Measurements from ENCODE around the gene RFTN1. TPM values are rescaled to one million over a fixed set of nuclear protein-coding genes. Genes with fewer than 3 reads are reported as not detected.

The RFTN1 gene
- total and polyA plus RNA-seq, 2 donors (not counting 1 experiment from before 2014, with no cell fraction given) = 35.1 to 35.5 TPM

DNA sequence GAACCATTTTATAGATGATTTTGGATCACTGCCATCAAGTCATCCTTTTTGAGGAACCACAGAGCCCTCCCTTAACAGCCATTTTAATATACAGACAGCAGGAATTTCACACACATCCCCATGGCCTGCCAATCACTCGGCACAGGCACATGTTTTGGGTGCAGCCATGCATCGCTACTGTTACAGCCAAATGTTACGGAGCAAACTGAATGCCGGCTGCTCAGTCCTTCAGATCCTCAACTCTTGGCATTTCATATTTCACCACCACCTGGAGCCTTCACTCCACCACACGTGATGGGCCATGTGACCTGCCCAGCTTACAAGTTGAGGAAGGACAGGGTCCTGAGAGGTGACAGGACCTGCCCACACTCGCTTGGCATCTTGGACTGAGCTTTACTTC is 157.7 kb downstream of the RFTN1 start:
- no peak for TF ChIP-seq EZH2 (IDR thresholded peaks at IDR 0.05; ENCODE audit: low read length, missing control alignments)
- TF ChIP-seq, protein P1, sequence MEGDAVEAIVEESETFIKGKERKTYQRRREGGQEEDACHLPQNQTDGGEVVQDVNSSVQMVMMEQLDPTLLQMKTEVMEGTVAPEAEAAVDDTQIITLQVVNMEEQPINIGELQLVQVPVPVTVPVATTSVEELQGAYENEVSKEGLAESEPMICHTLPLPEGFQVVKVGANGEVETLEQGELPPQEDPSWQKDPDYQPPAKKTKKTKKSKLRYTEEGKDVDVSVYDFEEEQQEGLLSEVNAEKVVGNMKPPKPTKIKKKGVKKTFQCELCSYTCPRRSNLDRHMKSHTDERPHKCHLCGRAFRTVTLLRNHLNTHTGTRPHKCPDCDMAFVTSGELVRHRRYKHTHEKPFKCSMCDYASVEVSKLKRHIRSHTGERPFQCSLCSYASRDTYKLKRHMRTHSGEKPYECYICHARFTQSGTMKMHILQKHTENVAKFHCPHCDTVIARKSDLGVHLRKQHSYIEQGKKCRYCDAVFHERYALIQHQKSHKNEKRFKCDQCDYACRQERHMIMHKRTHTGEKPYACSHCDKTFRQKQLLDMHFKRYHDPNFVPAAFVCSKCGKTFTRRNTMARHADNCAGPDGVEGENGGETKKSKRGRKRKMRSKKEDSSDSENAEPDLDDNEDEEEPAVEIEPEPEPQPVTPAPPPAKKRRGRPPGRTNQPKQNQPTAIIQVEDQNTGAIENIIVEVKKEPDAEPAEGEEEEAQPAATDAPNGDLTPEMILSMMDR (conservative IDR thresholded peaks at IDR 0.05 in 1 of 2, IDR thresholded peaks at IDR 0.05 in 1 of 2; ENCODE audit: low read depth in 1 of 2, low read length in 2 of 2) = no peak
- no peak overlapping the region for H3K9ac ChIP-seq (ENCODE audit: insufficient read depth, low read length)
- peaks cover 6% of the 10 kb centered on the region for H3K4me1 ChIP-seq (ENCODE audit: control insufficient read depth, extremely low read depth, insufficient read depth, low read length)
- H3K27ac ChIP-seq (ENCODE audit: insufficient read depth, low read length) = no peak overlapping the region
- H4K20me1 ChIP-seq (ENCODE audit: control insufficient read depth, extremely low read depth, insufficient read depth, low read length) = no peaks in the 10 kb centered on the region
- H3K36me3 ChIP-seq (ENCODE audit: control insufficient read depth, insufficient read depth, low read length) = no peaks in the 10 kb centered on the region
- no peak overlapping the region for H3K4me3 ChIP-seq (replicated peaks in 1 of 4; ENCODE audit: control extremely low read depth in 1 of 4, insufficient read depth in 1 of 4, low read depth in 3 of 4, low read length in 4 of 4)
- H2AFZ ChIP-seq (ENCODE audit: low read length) = no peak overlapping the region
- H3K79me2 ChIP-seq (ENCODE audit: control insufficient read depth, insufficient read depth, low read length) = no peaks in the 10 kb centered on the region
- no peak for DNase-seq (ENCODE audit: low read depth in 2 of 2)
- H3K27me3 ChIP-seq (ENCODE audit: control insufficient read depth, insufficient read depth, low read length) = no peaks in the 10 kb centered on the region
- no peak overlapping the region for H3K4me2 ChIP-seq (ENCODE audit: extremely low read depth, insufficient read depth, low read length)
- no peaks in the 10 kb centered on the region for H3K9me3 ChIP-seq (ENCODE audit: control insufficient read depth, insufficient read depth, low read depth, low read length)

DNA sequence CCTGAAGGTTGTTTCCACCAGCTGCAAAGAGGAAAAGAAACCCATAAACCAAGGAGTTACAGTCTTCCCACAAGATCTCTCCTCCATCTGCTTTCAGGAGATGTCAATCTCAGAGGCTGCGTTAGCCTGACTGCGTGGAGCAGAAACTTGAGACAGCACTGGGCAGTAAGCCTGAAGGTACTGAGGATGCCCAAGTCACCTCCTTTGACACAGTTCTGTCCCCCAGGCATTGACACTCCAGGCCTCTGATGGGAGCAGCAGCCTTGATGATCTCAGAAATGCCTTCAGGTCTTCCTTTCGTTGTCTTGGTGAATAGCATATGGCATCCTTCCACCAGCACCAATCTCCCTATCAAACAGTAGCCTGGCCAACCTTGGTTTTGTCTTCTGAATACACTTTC is 159.2 kb downstream of the RFTN1 start:
- Histone ChIP-seq H2AFZ (ENCODE audit: low read length) (no peak overlapping the region), H3K27me3 (ENCODE audit: control insufficient read depth, insufficient read depth, low read length) (no peaks in the 10 kb centered on the region), H3K9me3 (ENCODE audit: control insufficient read depth, insufficient read depth, low read depth, low read length) (no peaks in the 10 kb centered on the region), H4K20me1 (ENCODE audit: control insufficient read depth, extremely low read depth, insufficient read depth, low read length) (no peaks in the 10 kb centered on the region), H3K4me3 (replicated peaks in 1 of 4; ENCODE audit: control extremely low read depth in 1 of 4, insufficient read depth in 1 of 4, low read depth in 3 of 4, low read length in 4 of 4) (no peak overlapping the region), H3K79me2 (ENCODE audit: control insufficient read depth, insufficient read depth, low read length) (no peaks in the 10 kb centered on the region), H3K36me3 (ENCODE audit: control insufficient read depth, insufficient read depth, low read length) (no peaks in the 10 kb centered on the region), H3K27ac (ENCODE audit: insufficient read depth, low read length) (no peak overlapping the region), H3K4me1 (ENCODE audit: control insufficient read depth, extremely low read depth, insufficient read depth, low read length) (peaks cover 13% of the 10 kb centered on the region), H3K4me2 (ENCODE audit: extremely low read depth, insufficient read depth, low read length) (no peak overlapping the region), H3K9ac (ENCODE audit: insufficient read depth, low read length) (no peak overlapping the region)
- no peak for TF ChIP-seq EZH2 (IDR thresholded peaks at IDR 0.05; ENCODE audit: low read length, missing control alignments)
- TF ChIP-seq, protein P1 (conservative IDR thresholded peaks at IDR 0.05 in 1 of 2, IDR thresholded peaks at IDR 0.05 in 1 of 2; ENCODE audit: low read depth in 1 of 2, low read length in 2 of 2) = no peak
- no peak for DNase-seq (ENCODE audit: low read depth in 2 of 2)

DNA sequence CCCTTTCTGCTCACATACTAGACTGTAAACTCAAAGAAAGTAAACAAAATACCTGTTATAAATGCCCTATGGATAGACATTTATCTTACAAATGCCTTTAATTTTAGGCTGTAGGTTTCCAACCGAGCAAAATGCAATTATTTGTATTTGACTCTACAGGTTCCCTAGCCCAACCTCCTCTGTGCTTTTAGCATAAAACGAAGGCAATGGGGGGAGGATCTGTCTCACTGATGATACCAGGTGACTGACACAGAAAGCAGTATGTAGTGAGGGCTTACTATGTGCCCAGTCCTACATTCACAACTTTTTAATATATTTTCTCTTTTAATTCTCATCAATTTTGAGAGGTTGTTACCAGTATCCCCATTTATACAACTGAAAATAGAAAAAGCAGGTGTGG is 161.1 kb downstream of the RFTN1 start:
- TF ChIP-seq, protein P1 (conservative IDR thresholded peaks at IDR 0.05 in 1 of 2, IDR thresholded peaks at IDR 0.05 in 1 of 2; ENCODE audit: low read depth in 1 of 2, low read length in 2 of 2) = no peak
- TF ChIP-seq EZH2 (IDR thresholded peaks at IDR 0.05; ENCODE audit: low read length, missing control alignments) = no peak
- peaks cover 13% of the 10 kb centered on the region for H3K4me1 ChIP-seq (ENCODE audit: control insufficient read depth, extremely low read depth, insufficient read depth, low read length)

More for the DNA sequence above, 161.1 kb downstream of the RFTN1 start:
- Histone ChIP-seq H3K4me2 (ENCODE audit: extremely low read depth, insufficient read depth, low read length) (no peak overlapping the region), H4K20me1 (ENCODE audit: control insufficient read depth, extremely low read depth, insufficient read depth, low read length) (no peaks in the 10 kb centered on the region), H3K9me3 (ENCODE audit: control insufficient read depth, insufficient read depth, low read depth, low read length) (no peaks in the 10 kb centered on the region), H3K27ac (ENCODE audit: insufficient read depth, low read length) (no peak overlapping the region), H3K27me3 (ENCODE audit: control insufficient read depth, insufficient read depth, low read length) (no peaks in the 10 kb centered on the region), H3K4me3 (replicated peaks in 1 of 4; ENCODE audit: control extremely low read depth in 1 of 4, insufficient read depth in 1 of 4, low read depth in 3 of 4, low read length in 4 of 4) (no peak overlapping the region), H3K36me3 (ENCODE audit: control insufficient read depth, insufficient read depth, low read length) (no peaks in the 10 kb centered on the region), H3K79me2 (ENCODE audit: control insufficient read depth, insufficient read depth, low read length) (no peaks in the 10 kb centered on the region), H3K9ac (ENCODE audit: insufficient read depth, low read length) (no peak overlapping the region), H2AFZ (ENCODE audit: low read length) (no peak overlapping the region)
- DNase-seq (ENCODE audit: low read depth in 2 of 2) = no peak
